ENCODE measurements around the gene TP53.

TP53 gene

DNA sequence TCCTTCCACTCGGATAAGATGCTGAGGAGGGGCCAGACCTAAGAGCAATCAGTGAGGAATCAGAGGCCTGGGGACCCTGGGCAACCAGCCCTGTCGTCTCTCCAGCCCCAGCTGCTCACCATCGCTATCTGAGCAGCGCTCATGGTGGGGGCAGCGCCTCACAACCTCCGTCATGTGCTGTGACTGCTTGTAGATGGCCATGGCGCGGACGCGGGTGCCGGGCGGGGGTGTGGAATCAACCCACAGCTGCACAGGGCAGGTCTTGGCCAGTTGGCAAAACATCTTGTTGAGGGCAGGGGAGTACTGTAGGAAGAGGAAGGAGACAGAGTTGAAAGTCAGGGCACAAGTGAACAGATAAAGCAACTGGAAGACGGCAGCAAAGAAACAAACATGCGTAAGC, 12.4 kb downstream of the TP53 start:
- TF ChIP-seq, protein P1, sequence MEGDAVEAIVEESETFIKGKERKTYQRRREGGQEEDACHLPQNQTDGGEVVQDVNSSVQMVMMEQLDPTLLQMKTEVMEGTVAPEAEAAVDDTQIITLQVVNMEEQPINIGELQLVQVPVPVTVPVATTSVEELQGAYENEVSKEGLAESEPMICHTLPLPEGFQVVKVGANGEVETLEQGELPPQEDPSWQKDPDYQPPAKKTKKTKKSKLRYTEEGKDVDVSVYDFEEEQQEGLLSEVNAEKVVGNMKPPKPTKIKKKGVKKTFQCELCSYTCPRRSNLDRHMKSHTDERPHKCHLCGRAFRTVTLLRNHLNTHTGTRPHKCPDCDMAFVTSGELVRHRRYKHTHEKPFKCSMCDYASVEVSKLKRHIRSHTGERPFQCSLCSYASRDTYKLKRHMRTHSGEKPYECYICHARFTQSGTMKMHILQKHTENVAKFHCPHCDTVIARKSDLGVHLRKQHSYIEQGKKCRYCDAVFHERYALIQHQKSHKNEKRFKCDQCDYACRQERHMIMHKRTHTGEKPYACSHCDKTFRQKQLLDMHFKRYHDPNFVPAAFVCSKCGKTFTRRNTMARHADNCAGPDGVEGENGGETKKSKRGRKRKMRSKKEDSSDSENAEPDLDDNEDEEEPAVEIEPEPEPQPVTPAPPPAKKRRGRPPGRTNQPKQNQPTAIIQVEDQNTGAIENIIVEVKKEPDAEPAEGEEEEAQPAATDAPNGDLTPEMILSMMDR (IDR thresholded peaks at IDR 0.05; ENCODE audit: insufficient read depth, low read length, poor library complexity, severe bottlenecking) = no peak
- H3K4me3 ChIP-seq (replicated peaks; ENCODE audit: low read depth, low read length) = no peak overlapping the region
- peaks cover 30% of the 10 kb centered on the region for H3K36me3 ChIP-seq (ENCODE audit: control insufficient read depth, insufficient read depth, low read length)
- DNase-seq (ENCODE audit: extremely low read depth, insufficient read length) = no peak
- H3K27me3 ChIP-seq (replicated peaks; ENCODE audit: control insufficient read depth, insufficient read depth, low read length) = no peaks in the 10 kb centered on the region

GRCh38 chr17:7673239-7673638, 14.1 kb downstream of the TP53 start:
- peaks cover 35% of the 10 kb centered on the region for H3K36me3 ChIP-seq (ENCODE audit: control insufficient read depth, insufficient read depth, low read length)

DNA sequence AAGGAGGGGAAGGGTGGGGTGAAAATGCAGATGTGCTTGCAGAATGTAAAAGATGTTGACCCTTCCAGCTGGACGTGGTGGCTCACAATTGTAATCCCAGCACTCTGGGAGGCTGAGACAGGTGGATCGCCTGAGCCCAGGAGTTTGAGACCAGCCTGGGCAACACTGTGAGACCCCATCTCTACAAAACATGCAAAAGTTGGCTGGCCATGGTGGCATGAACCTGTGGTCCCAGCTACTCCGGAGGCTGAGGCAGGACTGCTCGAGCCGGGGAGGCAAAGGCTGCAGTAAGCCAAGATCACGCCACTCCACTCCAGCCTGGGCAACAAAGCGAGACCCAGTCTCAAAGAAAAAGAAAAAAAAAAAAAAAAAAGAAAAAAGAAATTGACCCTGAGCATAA, 18.8 kb downstream of the TP53 start:
- Histone ChIP-seq H3K4me3 (replicated peaks; ENCODE audit: low read depth, low read length) (no peak overlapping the region), H3K36me3 (ENCODE audit: control insufficient read depth, insufficient read depth, low read length) (peaks cover 16% of the 10 kb centered on the region), H3K27me3 (replicated peaks; ENCODE audit: control insufficient read depth, insufficient read depth, low read length) (no peaks in the 10 kb centered on the region)
- no peak for DNase-seq (ENCODE audit: extremely low read depth, insufficient read length)
- TF ChIP-seq, protein P1 (IDR thresholded peaks at IDR 0.05; ENCODE audit: insufficient read depth, low read length, poor library complexity, severe bottlenecking) = no peak

More at GRCh38 chr17:7673239-7673638, 14.1 kb downstream of the TP53 start:
- TF ChIP-seq, protein P1 (IDR thresholded peaks at IDR 0.05; ENCODE audit: insufficient read depth, low read length, poor library complexity, severe bottlenecking) = peak; percentile 36
- no peak overlapping the region for H3K4me3 ChIP-seq (replicated peaks; ENCODE audit: low read depth, low read length)
- DNase-seq (ENCODE audit: extremely low read depth, insufficient read length) = no peak
- no peaks in the 10 kb centered on the region for H3K27me3 ChIP-seq (replicated peaks; ENCODE audit: control insufficient read depth, insufficient read depth, low read length)

- TF ChIP-seq, protein P1 (IDR thresholded peaks at IDR 0.05; ENCODE audit: insufficient read depth, low read length, poor library complexity, severe bottlenecking) = no peak
- no peak for DNase-seq (ENCODE audit: extremely low read depth, insufficient read length)
- Histone ChIP-seq H3K27me3 (replicated peaks; ENCODE audit: control insufficient read depth, insufficient read depth, low read length) (no peaks in the 10 kb centered on the region), H3K36me3 (ENCODE audit: control insufficient read depth, insufficient read depth, low read length) (peaks cover 12% of the 10 kb centered on the region), H3K4me3 (replicated peaks; ENCODE audit: low read depth, low read length) (no peak overlapping the region)
Measured at GRCh38 chr17:7667656-7668406, 19.5 kb downstream of the TP53 start.

GRCh38 chr17:7656958-7657609, 30.2 kb downstream of the TP53 start:
- TF ChIP-seq, protein P1 (IDR thresholded peaks at IDR 0.05; ENCODE audit: insufficient read depth, low read length, poor library complexity, severe bottlenecking) = no peak
- no peak overlapping the region for H3K4me3 ChIP-seq (replicated peaks; ENCODE audit: low read depth, low read length)
- H3K36me3 ChIP-seq (ENCODE audit: control insufficient read depth, insufficient read depth, low read length) = no peaks in the 10 kb centered on the region
- no peak for DNase-seq (ENCODE audit: extremely low read depth, insufficient read length)
- no peaks in the 10 kb centered on the region; the same call in 1 of the 2 replicates for H3K27me3 ChIP-seq (replicated peaks; ENCODE audit: control insufficient read depth, insufficient read depth, low read length)

Data from GM06990 (cell line).